Activated T-cell treated with anti-CD3 and anti-CD28 coated beads for 24 hours (primary cell): ENCODE results near the gene ZNF276.

Experiments used
- DNase-seq: peaks from one replicate; pipeline ENCODE4 v3.0.0-alpha.2; 2020; ENCODE audit warnings: low read depth

ZNF276 gene

GRCh38 chr16:89712274-89712781 is 9.0 kb upstream of the ZNF276 start:
- no peak for DNase-seq

GRCh38 chr16:89716493-89716892 is 4.8 kb upstream of the ZNF276 start:
- DNase-seq = no peak

GRCh38 chr16:89716916-89717687 is 4.2 kb upstream of the ZNF276 start:
- no peak for DNase-seq

GRCh38 chr16:89717688-89718505 is 3.4 kb upstream of the ZNF276 start:
- DNase-seq = no peak

- no peak for DNase-seq
Observed at GRCh38 chr16:89720551-89720812, 855 bp upstream of the ZNF276 start.

- DNase-seq = peak; percentile 78
Observed at GRCh38 chr16:89721546-89722391, 432 bp downstream of the ZNF276 start.

- peak; percentile 51 for DNase-seq
Observed at GRCh38 chr16:89722392-89723278, 1.3 kb downstream of the ZNF276 start.

GRCh38 chr16:89723279-89724250 is 2.2 kb downstream of the ZNF276 start:
- peak; percentile 61 for DNase-seq

GRCh38 chr16:89727406-89728120 is 6.2 kb downstream of the ZNF276 start:
- DNase-seq = no peak

- no peak for DNase-seq
Observed at GRCh38 chr16:89729293-89729692, 8.0 kb downstream of the ZNF276 start.

- DNase-seq = no peak
Observed at GRCh38 chr16:89729863-89730593, 8.7 kb downstream of the ZNF276 start.

GRCh38 chr16:89730610-89731234 is 9.4 kb downstream of the ZNF276 start:
- no peak for DNase-seq

GRCh38 chr16:89732142-89732917 is 11.0 kb downstream of the ZNF276 start:
- no peak for DNase-seq

GRCh38 chr16:89732918-89733242 is 11.5 kb downstream of the ZNF276 start:
- DNase-seq = no peak

GRCh38 chr16:89733322-89733721 is 12.0 kb downstream of the ZNF276 start:
- DNase-seq = no peak

GRCh38 chr16:89733792-89734191 is 12.5 kb downstream of the ZNF276 start:
- DNase-seq = no peak

GRCh38 chr16:89736554-89736953 is 15.2 kb downstream of the ZNF276 start:
- DNase-seq = no peak
